HCT116 (cell line): ENCODE data around the gene OLA1. TPM values are rescaled to one million over a fixed set of nuclear protein-coding genes. Genes with fewer than 3 reads are reported as not detected.

Source experiments
- ATAC-seq: fragments of 200-7000 bp; cut with Tn5 transposase; 2 replicates; pipeline ENCODE4 v1.9.1; 2020; ENCODE audit warnings: mild to moderate bottlenecking, moderate library complexity
- BruUV-seq: library from RNA; stranded (reverse); fragments of 400-500 nt; replicated peaks from 2 replicates; lab custom pipeline; 2021; lab: Mats Ljungman, UMichigan
- CTCF ChIA-PET: fragments of 300-600 bp; sonication (Branson Sonifier 250); formaldehyde crosslinking; loops from one replicate; lab custom pipeline; 2021; ENCODE audit warnings: antibody characterized with exemption; lab: Charles Lee
- POLR2A ChIA-PET: fragments of 300-600, 350-600 bp; sonication (Branson Sonifier 250); formaldehyde crosslinking; loops from one replicate; lab custom pipeline; 2021; ENCODE audit warnings: antibody characterized with exemption; lab: Charles Lee
- RAD21 ChIA-PET, 2 experiments: fragments of 300-600 bp; sonication (Branson Sonifier 250); formaldehyde crosslinking; loops; one replicate each; lab custom pipeline; 2023; ENCODE audit warnings: low total read pairs in 2 of 2; ENCODE audit not compliant: uncharacterized antibody in 2 of 2, unreplicated experiment in 2 of 2, low non-redundant PET in 1 of 2; lab: Charles Lee
- DNase-seq: peaks from one replicate; pipeline ENCODE4 v3.0.0-alpha.2; 2010; ENCODE audit warnings: low read depth, low spot score
- H2AFZ ChIP-seq: fragments of 200-600 bp; shearing (Covaris generic), sonication (generic); 2 replicates; pipeline ENCODE4 v1.6.1; 2017; ENCODE audit warnings: low read depth, mixed run types, mixed read lengths, antibody characterized with exemption, low read length; ENCODE audit not compliant: poor library complexity, severe bottlenecking
- H3K27ac ChIP-seq: 2 replicates; pipeline ENCODE4 v1.5.1; 2012; ENCODE audit warnings: low read depth, low read length
- H3K27me3 ChIP-seq: fragments of 200-600 bp; sonication (generic); 2 replicates; pipeline ENCODE4 v1.6.1; 2016; ENCODE audit warnings: mixed run types, low read length, mixed read lengths; ENCODE audit not compliant: insufficient read depth
- H3K36me3 ChIP-seq, 2 experiments: fragments of 200-500 bp in 1 of 2; fragments of 200-600 bp in 1 of 2; sonication (Bioruptor generic) in 1 of 2; sonication (generic) in 1 of 2; 2 replicates each; pipeline versions ENCODE4 v1.5.1 to v1.6.1; 2014 to 2016; ENCODE audit warnings: low read length in 2 of 2, inconsistent platforms in 1 of 2, mixed read lengths in 1 of 2, mixed run types in 1 of 2; ENCODE audit not compliant: insufficient read depth in 2 of 2, control insufficient read depth in 1 of 2
- H3K4me1 ChIP-seq, 2 experiments: fragments of 200-600 bp in 1 of 2; sonication (generic) in 1 of 2; 2 replicates each; pipeline versions ENCODE4 v1.5.1 to v1.6.1; 2012 to 2017; ENCODE audit warnings: low read length in 2 of 2, inconsistent platforms in 1 of 2, mild to moderate bottlenecking in 1 of 2, mixed read lengths in 1 of 2, mixed run types in 1 of 2, moderate library complexity in 1 of 2; ENCODE audit not compliant: insufficient read depth in 2 of 2, control insufficient read depth in 1 of 2
- H3K4me2 ChIP-seq: fragments of 200-600 bp; sonication (generic); 2 replicates; pipeline ENCODE4 v1.6.1; 2017; ENCODE audit warnings: mixed run types, low read length, mixed read lengths
- H3K4me3 ChIP-seq, 2 experiments: fragments of 200-600 bp in 1 of 2; sonication (generic) in 1 of 2; replicated peaks in 1 of 2; 2 replicates each; pipeline ENCODE4 v1.5.1; 2011 to 2016; ENCODE audit warnings: low read length in 2 of 2, control low read depth in 1 of 2, low read depth in 1 of 2, mild to moderate bottlenecking in 1 of 2, mixed read lengths in 1 of 2, mixed run types in 1 of 2
- H3K79me2 ChIP-seq: fragments of 200-600 bp; sonication (generic); 2 replicates; pipeline ENCODE4 v1.6.1; 2017; ENCODE audit warnings: mild to moderate bottlenecking, mixed run types, low read length, moderate library complexity, mixed read lengths; ENCODE audit not compliant: insufficient read depth
- H3K9ac ChIP-seq: fragments of 200-600 bp; sonication (generic); 2 replicates; pipeline ENCODE4 v1.6.1; 2016; ENCODE audit warnings: low read length, mixed read lengths
- H3K9me2 ChIP-seq: fragments of 200-600 bp; sonication (generic), shearing (Covaris generic); 2 replicates; pipeline ENCODE4 v1.6.1; 2017; ENCODE audit warnings: mixed run types, mild to moderate bottlenecking, moderate library complexity; ENCODE audit not compliant: insufficient read depth
- H3K9me3 ChIP-seq, 2 experiments: fragments of 200-500 bp in 1 of 2; fragments of 200-600 bp in 1 of 2; sonication (Bioruptor generic) in 1 of 2; sonication (generic) in 1 of 2; 2 replicates each; pipeline ENCODE4 v1.6.1; 2014 to 2017; ENCODE audit warnings: low read length in 2 of 2, mixed read lengths in 2 of 2, inconsistent platforms in 1 of 2, low read depth in 1 of 2, mild to moderate bottlenecking in 1 of 2, mixed run types in 1 of 2, moderate library complexity in 1 of 2; ENCODE audit not compliant: control insufficient read depth in 1 of 2, insufficient read depth in 1 of 2
- H4K20me1 ChIP-seq: fragments of 200-600 bp; sonication (generic), shearing (Covaris generic); 2 replicates; pipeline ENCODE4 v1.6.1; 2017; ENCODE audit warnings: mixed run types, mild to moderate bottlenecking, moderate library complexity; ENCODE audit not compliant: insufficient read depth
- CBX3 ChIP-seq: IDR thresholded peaks from 2 replicates; pipeline ENCODE4 v1.6.1; 2012; ENCODE audit warnings: low read depth
- EGR1 ChIP-seq: IDR thresholded peaks from 2 replicates; pipeline ENCODE4 v1.6.1; 2012; ENCODE audit warnings: low read depth
- ELF1 ChIP-seq: IDR thresholded peaks from 2 replicates; pipeline ENCODE4 v1.6.1; 2012; ENCODE audit warnings: low read depth, borderline replicate concordance
- EZH2 ChIP-seq: fragments of 200-600 bp; sonication (generic); IDR thresholded peaks from 2 replicates; pipeline ENCODE4 v1.6.1; 2017; ENCODE audit warnings: antibody characterized with exemption, mixed run types
- EZH2phosphoT487 ChIP-seq: fragments of 200-600 bp; IDR thresholded peaks from 2 replicates; pipeline ENCODE4 v1.6.1; 2018; ENCODE audit warnings: antibody characterized with exemption, borderline replicate concordance
- FOSL1 ChIP-seq: IDR thresholded peaks from 2 replicates; pipeline ENCODE4 v1.6.1; 2012; ENCODE audit warnings: low read depth
- JUND ChIP-seq: IDR thresholded peaks from 2 replicates; pipeline ENCODE4 v1.6.1; 2012
- POLR2A ChIP-seq: IDR thresholded peaks from 2 replicates; pipeline ENCODE4 v1.7.0; 2011; ENCODE audit warnings: borderline replicate concordance; ENCODE audit not compliant: insufficient read depth, insufficient read length; ENCODE audit errors: extremely low read depth
- POLR2AphosphoS5 ChIP-seq: IDR thresholded peaks from 2 replicates; pipeline ENCODE4 v1.6.1; 2011; ENCODE audit warnings: mild to moderate bottlenecking, low read depth, low read length, moderate library complexity
- RAD21 ChIP-seq: IDR thresholded peaks from 2 replicates; pipeline ENCODE4 v1.6.1; 2012; ENCODE audit warnings: low read depth, mild to moderate bottlenecking
- SRF ChIP-seq: IDR thresholded peaks from 2 replicates; pipeline ENCODE4 v1.6.1; 2012; ENCODE audit warnings: low read depth
- TCF7L2 ChIP-seq: IDR thresholded peaks from 2 replicates; pipeline ENCODE4 v1.7.0; 2011; ENCODE audit warnings: borderline replicate concordance, inconsistent platforms; ENCODE audit not compliant: insufficient read depth, insufficient read length; ENCODE audit errors: extremely low read depth
- YY1 ChIP-seq: IDR thresholded peaks from 2 replicates; pipeline ENCODE4 v1.6.1; 2011; ENCODE audit warnings: low read length, low read depth, moderate library complexity, mild to moderate bottlenecking; ENCODE audit not compliant: insufficient replicate concordance; ENCODE audit errors: extremely low read depth
- ZFX ChIP-seq: fragments of 450-650 bp; IDR thresholded peaks from 2 replicates; pipeline ENCODE4 v1.6.1; 2017
- ZNF274 ChIP-seq: fragments of 200-500 bp; sonication (Bioruptor generic); IDR thresholded peaks from 2 replicates; pipeline ENCODE4 v1.6.1; 2014; ENCODE audit warnings: mild to moderate bottlenecking, low read depth, low read length, inconsistent platforms
- intact Hi-C: fragments of 100-400 bp; cut with micrococcal nuclease; formaldehyde crosslinking; loops from 2 replicates; pipeline ENCODE4 v1.10.0; 2022
- total RNA-seq: library from RNA; stranded (reverse); gene quantifications from one replicate; pipeline ENCODE4 v1.2.1, GENCODE V29; 2021; ENCODE audit not compliant: unreplicated experiment
- TF ChIP-seq, protein P1 (sequence below): IDR thresholded peaks from 2 replicates; pipeline ENCODE4 v1.6.1; 2012
- TF ChIP-seq, protein P2 (sequence below): IDR thresholded peaks from 2 replicates; pipeline ENCODE4 v1.6.1; 2012
- TF ChIP-seq, protein P3 (sequence below), 3 experiments: fragments of 200-600 bp in 1 of 3; sonication (generic) in 1 of 3; IDR thresholded peaks in 2 of 3; conservative IDR thresholded peaks in 1 of 3; 2 replicates each; pipeline ENCODE4 v1.5.1; 2012 to 2017; ENCODE audit warnings: low read depth in 2 of 3, low read length in 2 of 3, antibody characterized with exemption in 1 of 3, borderline replicate concordance in 1 of 3, control low read depth in 1 of 3, mild to moderate bottlenecking in 1 of 3, mixed read lengths in 1 of 3, mixed run types in 1 of 3, moderate library complexity in 1 of 3; ENCODE audit not compliant: insufficient read depth in 1 of 3

The OLA1 gene
- total RNA-seq, 1 experiment from 2014 or later: 219 TPM

DNA sequence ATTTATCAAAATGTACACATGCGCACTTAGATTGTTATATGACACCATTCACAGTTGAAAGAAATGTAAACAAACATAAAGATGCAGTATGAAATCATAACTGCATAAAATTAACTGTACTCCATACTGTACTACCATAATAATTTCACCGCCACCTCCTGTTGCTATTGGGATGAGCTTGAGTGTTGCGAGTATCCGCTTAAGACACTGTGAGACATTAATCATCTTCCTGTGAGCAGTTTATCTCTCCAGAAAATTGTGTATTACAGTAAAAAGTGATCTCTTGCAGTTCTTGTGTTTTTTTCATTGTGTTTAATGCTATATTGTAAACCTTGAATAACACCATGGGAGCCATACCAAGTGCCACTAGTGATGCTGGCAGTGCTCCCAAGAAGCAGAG, 46.1 kb downstream of the OLA1 start:
- Histone ChIP-seq H4K20me1 (peaks cover 19% of the 10 kb centered on the region; the same call in 1 of the 2 replicates), H3K4me3 (no peak overlapping the region), H3K9me2 (no peaks in the 10 kb centered on the region), H3K4me2 (no peak overlapping the region), H3K9me3 (no peaks in the 10 kb centered on the region), H3K4me1 (no peaks in the 10 kb centered on the region), H3K79me2 (peaks cover 93% of the 10 kb centered on the region), H3K36me3 (no peaks in the 10 kb centered on the region), H3K27me3 (no peaks in the 10 kb centered on the region), H3K9ac (no peak overlapping the region), H3K27ac (no peak overlapping the region), H2AFZ (no peak overlapping the region)
- intact Hi-C loops: no loop called here
- ChIA-PET CTCF (no interaction called here), RAD21 (no interaction called here), POLR2A (no interaction called here)
- no TSS peak for BruUV-seq
- TF ChIP-seq ELF1: no peak
- TF ChIP-seq, protein P1, sequence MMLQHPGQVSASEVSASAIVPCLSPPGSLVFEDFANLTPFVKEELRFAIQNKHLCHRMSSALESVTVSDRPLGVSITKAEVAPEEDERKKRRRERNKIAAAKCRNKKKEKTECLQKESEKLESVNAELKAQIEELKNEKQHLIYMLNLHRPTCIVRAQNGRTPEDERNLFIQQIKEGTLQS: no peak
- TF ChIP-seq POLR2A: no peak
- TF ChIP-seq, protein P2, sequence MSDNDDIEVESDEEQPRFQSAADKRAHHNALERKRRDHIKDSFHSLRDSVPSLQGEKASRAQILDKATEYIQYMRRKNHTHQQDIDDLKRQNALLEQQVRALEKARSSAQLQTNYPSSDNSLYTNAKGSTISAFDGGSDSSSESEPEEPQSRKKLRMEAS: no peak
- TF ChIP-seq CBX3: no peak
- no peak for TF ChIP-seq FOSL1
- no peak for TF ChIP-seq ZFX
- no peak for ATAC-seq
- no peak for DNase-seq

DNA sequence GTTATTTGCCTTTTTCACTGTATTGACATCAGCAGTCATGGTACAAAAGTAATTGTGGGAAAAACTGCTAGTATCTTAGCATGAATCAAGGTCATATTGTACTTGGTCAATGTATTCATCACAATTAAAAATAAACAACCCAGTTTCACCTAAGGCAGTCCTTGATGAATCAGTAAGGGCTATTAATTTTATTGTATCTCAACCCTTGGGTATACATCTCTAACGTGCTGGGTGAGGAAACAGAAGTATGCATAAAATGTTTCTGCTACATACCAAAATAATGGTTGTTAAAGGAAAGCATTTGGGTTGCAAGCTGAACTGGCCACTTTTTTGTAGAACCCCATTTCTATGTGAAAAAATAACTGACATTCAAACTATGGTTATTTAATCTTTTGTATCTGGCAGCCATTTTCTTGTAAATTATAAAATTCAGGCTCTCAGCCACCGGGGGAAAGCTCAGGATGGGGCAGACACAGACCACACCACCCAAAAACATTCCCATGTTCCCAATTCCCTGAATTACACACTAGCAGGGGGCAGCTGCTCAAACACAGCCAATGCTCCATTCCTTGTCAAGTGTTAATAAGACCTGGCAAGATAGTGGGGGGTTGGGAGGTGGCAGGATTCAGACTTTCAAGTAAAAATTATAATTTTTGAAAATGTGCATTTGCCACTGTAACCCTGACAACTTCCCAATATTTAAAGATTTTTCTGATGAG, 49.3 kb downstream of the OLA1 start:
- CTCF ChIA-PET: no interaction called here

More for the DNA sequence above, 49.3 kb downstream of the OLA1 start:
- Histone ChIP-seq H3K4me3 (no peak overlapping the region), H3K27me3 (no peaks in the 10 kb centered on the region), H3K36me3 (no peaks in the 10 kb centered on the region; a peak in 1 of 4 replicates), H2AFZ (no peak overlapping the region), H3K9me3 (no peaks in the 10 kb centered on the region), H4K20me1 (peaks cover 21% of the 10 kb centered on the region; the same call in 1 of the 2 replicates), H3K9me2 (no peaks in the 10 kb centered on the region), H3K9ac (no peak overlapping the region), H3K27ac (no peak overlapping the region), H3K4me2 (no peak overlapping the region), H3K79me2 (peaks cover 92% of the 10 kb centered on the region), H3K4me1 (no peaks in the 10 kb centered on the region)
- POLR2A ChIA-PET: no interaction called here
- TF ChIP-seq TCF7L2 (no peak), POLR2A (no peak), EZH2phosphoT487 (no peak), ZFX (no peak), POLR2AphosphoS5 (no peak), ZNF274 (no peak), YY1 (no peak), RAD21 (no peak), SRF (no peak), JUND (no peak), EGR1 (no peak), EZH2 (no peak)
- TF ChIP-seq, protein P3, sequence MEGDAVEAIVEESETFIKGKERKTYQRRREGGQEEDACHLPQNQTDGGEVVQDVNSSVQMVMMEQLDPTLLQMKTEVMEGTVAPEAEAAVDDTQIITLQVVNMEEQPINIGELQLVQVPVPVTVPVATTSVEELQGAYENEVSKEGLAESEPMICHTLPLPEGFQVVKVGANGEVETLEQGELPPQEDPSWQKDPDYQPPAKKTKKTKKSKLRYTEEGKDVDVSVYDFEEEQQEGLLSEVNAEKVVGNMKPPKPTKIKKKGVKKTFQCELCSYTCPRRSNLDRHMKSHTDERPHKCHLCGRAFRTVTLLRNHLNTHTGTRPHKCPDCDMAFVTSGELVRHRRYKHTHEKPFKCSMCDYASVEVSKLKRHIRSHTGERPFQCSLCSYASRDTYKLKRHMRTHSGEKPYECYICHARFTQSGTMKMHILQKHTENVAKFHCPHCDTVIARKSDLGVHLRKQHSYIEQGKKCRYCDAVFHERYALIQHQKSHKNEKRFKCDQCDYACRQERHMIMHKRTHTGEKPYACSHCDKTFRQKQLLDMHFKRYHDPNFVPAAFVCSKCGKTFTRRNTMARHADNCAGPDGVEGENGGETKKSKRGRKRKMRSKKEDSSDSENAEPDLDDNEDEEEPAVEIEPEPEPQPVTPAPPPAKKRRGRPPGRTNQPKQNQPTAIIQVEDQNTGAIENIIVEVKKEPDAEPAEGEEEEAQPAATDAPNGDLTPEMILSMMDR (IDR thresholded peaks at IDR 0.05 in 2 of 3, conservative IDR thresholded peaks at IDR 0.05 in 1 of 3; ENCODE audit: borderline replicate concordance in 1 of 3, insufficient read depth in 1 of 3, low read depth in 2 of 3, low read length in 2 of 3): no peak
- TF ChIP-seq, protein P1: no peak
- TF ChIP-seq, protein P2: no peak
- ATAC-seq (no peak), DNase-seq (no peak)
- intact Hi-C loops: no loop called here
- RAD21 ChIA-PET: no interaction called here
- BruUV-seq: no TSS peak
